ENCODE results near the gene PCNX2.

Gene PCNX2

DNA sequence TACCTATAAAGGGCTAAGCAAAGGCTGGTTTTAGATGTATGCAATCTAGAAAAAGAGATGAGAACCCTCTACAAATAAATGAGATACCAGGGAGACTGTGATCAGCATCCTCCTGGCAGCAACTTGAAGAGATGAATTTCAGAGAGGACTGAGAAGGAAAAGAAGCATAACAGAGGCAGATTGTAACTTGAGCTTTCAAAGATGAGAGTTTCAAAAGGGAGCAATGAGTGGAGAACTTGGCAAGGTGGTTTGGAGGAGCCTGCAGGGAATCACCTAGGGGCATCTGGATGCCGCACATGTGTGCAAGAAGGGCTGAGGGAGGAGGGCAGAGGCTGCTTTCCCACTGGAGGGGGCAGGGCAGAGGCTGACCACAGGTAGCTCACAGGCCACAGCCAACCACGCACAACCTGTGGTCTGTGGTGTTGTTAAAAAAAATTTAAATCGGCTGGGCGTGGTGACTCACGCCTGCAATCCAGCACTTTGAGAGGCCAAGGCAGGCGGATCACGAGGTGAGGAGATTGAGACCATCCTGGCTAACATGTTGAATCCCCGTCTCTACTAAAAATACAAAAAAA, 50.2 kb downstream of the PCNX2 start:
- no peak overlapping the region for H2AFZ ChIP-seq (ENCODE audit: insufficient read depth, low read length, poor library complexity)

DNA sequence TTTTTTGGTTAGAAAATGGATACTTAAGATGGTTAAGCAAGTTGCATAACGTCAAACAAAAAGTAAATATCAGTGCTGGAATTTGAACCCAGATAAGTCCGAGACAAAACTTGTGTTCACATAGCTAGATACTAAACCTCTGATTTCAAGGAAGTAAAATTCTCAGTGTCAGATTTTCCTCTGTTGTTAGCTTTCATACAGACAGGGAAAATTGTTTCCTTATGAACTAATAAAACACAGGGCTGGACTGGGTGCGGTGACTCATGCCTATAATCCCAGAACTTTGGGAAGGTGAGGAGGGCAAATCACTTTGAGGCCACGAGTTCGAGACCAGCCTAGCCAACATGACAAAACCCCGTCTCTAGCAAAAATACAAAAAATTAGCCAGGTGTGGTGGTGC, 51.3 kb downstream of the PCNX2 start:
- no peak overlapping the region for H3K9ac ChIP-seq (ENCODE audit: low read length)
- no peak overlapping the region for H3K27ac ChIP-seq (ENCODE audit: low read depth, low read length)
- H3K9me3 ChIP-seq (ENCODE audit: insufficient read depth, low read depth, low read length), result no peaks in the 10 kb centered on the region
- no peak overlapping the region for H4K91ac ChIP-seq (ENCODE audit: low read depth, low read length)
- H2AFZ ChIP-seq (ENCODE audit: insufficient read depth, low read length, poor library complexity), result no peak overlapping the region
- H3K4me1 ChIP-seq (ENCODE audit: control insufficient read depth in 1 of 2, insufficient read depth in 2 of 2, low read length in 2 of 2), result peaks cover 0 to 3% of the 10 kb centered on the region in 2 experiments
- DNase-seq, result peak in 1 of 2 donors; percentile 78
- H4K8ac ChIP-seq (ENCODE audit: low read depth, low read length), result no peak overlapping the region
- H3K14ac ChIP-seq (ENCODE audit: low read length), result no peak overlapping the region
- H3K27me3 ChIP-seq (ENCODE audit: insufficient read depth, low read length), result no peaks in the 10 kb centered on the region
- no peak overlapping the region for H4K12ac ChIP-seq (ENCODE audit: low read depth, low read length)
- H3K18ac ChIP-seq (ENCODE audit: low read length), result no peak overlapping the region
- no peak overlapping the region for H3K23ac ChIP-seq (ENCODE audit: low read length)
- H2AK5ac ChIP-seq (ENCODE audit: low read length), result no peak overlapping the region
- H3K4me3 ChIP-seq (ENCODE audit: low read depth, low read length), result no peak overlapping the region
- H2BK120ac ChIP-seq (ENCODE audit: insufficient read depth, low read length, poor library complexity), result no peak overlapping the region
- no CpG with 5 or more reads among the region's 6 CpGs for WGBS (ENCODE audit: extremely low coverage, insufficient coverage, insufficient read length)
- H2BK5ac ChIP-seq (ENCODE audit: low read depth, low read length, poor library complexity), result no peak overlapping the region
- H3K36me3 ChIP-seq (ENCODE audit: control insufficient read depth in 1 of 2, insufficient read depth in 2 of 2, low read length in 2 of 2), result no peaks in the 10 kb centered on the region
- H3K4ac ChIP-seq (ENCODE audit: low read depth, low read length), result no peak overlapping the region
- H3K79me1 ChIP-seq (ENCODE audit: low read length), result no peaks in the 10 kb centered on the region
- H2BK12ac ChIP-seq (ENCODE audit: low read length), result no peak overlapping the region
- H3K79me2 ChIP-seq (ENCODE audit: control insufficient read depth, insufficient read depth, low read length, poor library complexity), result no peaks in the 10 kb centered on the region
- H3K4me2 ChIP-seq (ENCODE audit: low read length), result no peak overlapping the region

More for the DNA sequence above, 50.2 kb downstream of the PCNX2 start:
- Histone ChIP-seq H3K14ac (ENCODE audit: low read length) (no peak overlapping the region), H2BK12ac (ENCODE audit: low read length) (no peak overlapping the region), H3K23ac (ENCODE audit: low read length) (no peak overlapping the region), H3K4me2 (ENCODE audit: low read length) (no peak overlapping the region), H4K91ac (ENCODE audit: low read depth, low read length) (no peak overlapping the region), H3K27me3 (ENCODE audit: insufficient read depth, low read length) (no peaks in the 10 kb centered on the region), H3K27ac (ENCODE audit: low read depth, low read length) (no peak overlapping the region), H3K4me3 (ENCODE audit: low read depth, low read length) (no peak overlapping the region), H3K18ac (ENCODE audit: low read length) (no peak overlapping the region), H3K4me1 (ENCODE audit: control insufficient read depth in 1 of 2, insufficient read depth in 2 of 2, low read length in 2 of 2) (peaks cover 0 to 3% of the 10 kb centered on the region in 2 experiments), H2AK5ac (ENCODE audit: low read length) (no peak overlapping the region), H3K79me2 (ENCODE audit: control insufficient read depth, insufficient read depth, low read length, poor library complexity) (no peaks in the 10 kb centered on the region), H2BK5ac (ENCODE audit: low read depth, low read length, poor library complexity) (no peak overlapping the region), H3K4ac (ENCODE audit: low read depth, low read length) (no peak overlapping the region), H3K9ac (ENCODE audit: low read length) (no peak overlapping the region), H3K9me3 (ENCODE audit: insufficient read depth, low read depth, low read length) (no peaks in the 10 kb centered on the region), H3K36me3 (ENCODE audit: control insufficient read depth in 1 of 2, insufficient read depth in 2 of 2, low read length in 2 of 2) (peaks cover 0 to 2% of the 10 kb centered on the region in 2 experiments), H3K79me1 (ENCODE audit: low read length) (no peaks in the 10 kb centered on the region), H2BK120ac (ENCODE audit: insufficient read depth, low read length, poor library complexity) (no peak overlapping the region), H4K8ac (ENCODE audit: low read depth, low read length) (no peak overlapping the region), H4K12ac (ENCODE audit: low read depth, low read length) (no peak overlapping the region)
- WGBS (ENCODE audit: extremely low coverage, insufficient coverage, insufficient read length), result no CpG with 5 or more reads among the region's 8 CpGs
- DNase-seq, result peak in 1 of 2 donors; percentile 33

DNA sequence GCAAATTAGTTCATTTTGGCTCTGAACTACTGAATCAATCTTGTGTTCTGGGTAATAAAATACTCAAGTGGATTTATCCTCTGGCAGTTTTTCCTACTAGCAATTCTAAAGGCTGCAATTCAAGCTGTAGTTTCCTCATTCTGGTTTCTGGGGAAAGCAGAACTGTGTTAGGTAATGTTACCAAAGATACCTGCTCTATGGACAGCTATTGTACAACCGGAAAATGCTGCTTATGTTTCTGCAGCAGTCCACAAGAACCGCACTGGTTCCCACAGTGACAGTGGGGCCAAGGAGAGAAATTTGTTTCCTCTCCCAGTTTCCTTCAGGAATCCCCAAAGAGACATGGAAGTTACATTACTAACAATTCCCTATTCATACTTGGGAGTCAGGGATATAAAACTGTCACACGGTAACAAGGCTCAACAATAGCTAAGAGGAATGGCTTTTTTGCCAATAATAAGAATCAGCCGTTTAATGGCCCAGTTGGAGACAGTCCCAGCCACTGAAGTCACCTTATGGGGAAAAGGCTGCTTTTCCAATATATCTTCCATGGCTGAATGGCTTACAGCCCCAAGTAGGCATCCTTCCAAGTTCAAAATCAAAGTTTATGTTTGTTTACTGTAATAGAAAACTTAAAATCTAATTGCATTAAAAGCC, 52.6 kb downstream of the PCNX2 start:
- no peak for DNase-seq
- Histone ChIP-seq H3K4ac (ENCODE audit: low read depth, low read length) (no peak overlapping the region), H3K79me2 (ENCODE audit: control insufficient read depth, insufficient read depth, low read length, poor library complexity) (no peaks in the 10 kb centered on the region), H2AK5ac (ENCODE audit: low read length) (no peak overlapping the region), H4K8ac (ENCODE audit: low read depth, low read length) (no peak overlapping the region), H3K36me3 (ENCODE audit: control insufficient read depth in 1 of 2, insufficient read depth in 2 of 2, low read length in 2 of 2) (no peaks in the 10 kb centered on the region), H2AFZ (ENCODE audit: insufficient read depth, low read length, poor library complexity) (no peak overlapping the region), H2BK12ac (ENCODE audit: low read length) (no peak overlapping the region), H3K27me3 (ENCODE audit: insufficient read depth, low read length) (no peaks in the 10 kb centered on the region), H3K4me2 (ENCODE audit: low read length) (no peak overlapping the region), H3K27ac (ENCODE audit: low read depth, low read length) (no peak overlapping the region), H3K4me1 (ENCODE audit: control insufficient read depth in 1 of 2, insufficient read depth in 2 of 2, low read length in 2 of 2) (peaks cover 0 to 4% of the 10 kb centered on the region in 2 experiments), H3K9me3 (ENCODE audit: insufficient read depth, low read depth, low read length) (no peaks in the 10 kb centered on the region), H3K79me1 (ENCODE audit: low read length) (no peaks in the 10 kb centered on the region), H3K9ac (ENCODE audit: low read length) (no peak overlapping the region), H2BK120ac (ENCODE audit: insufficient read depth, low read length, poor library complexity) (no peak overlapping the region), H3K14ac (ENCODE audit: low read length) (no peak overlapping the region), H4K91ac (ENCODE audit: low read depth, low read length) (no peak overlapping the region), H3K18ac (ENCODE audit: low read length) (no peak overlapping the region), H2BK5ac (ENCODE audit: low read depth, low read length, poor library complexity) (no peak overlapping the region), H3K23ac (ENCODE audit: low read length) (no peak overlapping the region), H4K12ac (ENCODE audit: low read depth, low read length) (no peak overlapping the region), H3K4me3 (ENCODE audit: low read depth, low read length) (no peak overlapping the region)
- WGBS (ENCODE audit: extremely low coverage, insufficient coverage, insufficient read length), result no CpG with 5 or more reads among the region's 4 CpGs

DNA sequence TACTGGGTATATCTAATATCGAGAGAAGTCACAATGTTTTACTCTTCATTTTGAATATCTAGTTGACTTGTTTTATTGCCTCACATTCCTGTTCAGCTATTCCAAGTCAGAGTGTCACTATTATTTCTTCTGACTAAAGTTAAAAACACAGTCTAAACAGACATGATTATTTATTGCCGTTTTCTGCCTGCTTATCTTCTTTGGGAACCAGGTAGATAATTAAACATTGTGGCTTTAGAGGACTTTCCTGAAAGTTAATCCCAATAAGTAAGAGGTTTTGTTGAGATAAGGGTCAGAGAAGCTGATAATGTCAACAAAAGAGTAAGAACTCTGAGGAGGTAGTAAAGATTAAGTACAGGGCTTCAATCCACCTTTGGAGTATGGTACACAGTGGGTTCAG, 53.8 kb downstream of the PCNX2 start:
- Histone ChIP-seq H3K4ac (ENCODE audit: low read depth, low read length) (no peak overlapping the region), H3K27ac (ENCODE audit: low read depth, low read length) (no peak overlapping the region), H4K12ac (ENCODE audit: low read depth, low read length) (no peak overlapping the region), H3K9me3 (ENCODE audit: insufficient read depth, low read depth, low read length) (no peaks in the 10 kb centered on the region), H2AK5ac (ENCODE audit: low read length) (no peak overlapping the region), H3K23ac (ENCODE audit: low read length) (no peak overlapping the region), H3K9ac (ENCODE audit: low read length) (no peak overlapping the region), H4K8ac (ENCODE audit: low read depth, low read length) (no peak overlapping the region), H3K27me3 (ENCODE audit: insufficient read depth, low read length) (no peaks in the 10 kb centered on the region), H3K4me3 (ENCODE audit: low read depth, low read length) (no peak overlapping the region), H3K79me2 (ENCODE audit: control insufficient read depth, insufficient read depth, low read length, poor library complexity) (no peaks in the 10 kb centered on the region), H3K18ac (ENCODE audit: low read length) (no peak overlapping the region), H3K4me2 (ENCODE audit: low read length) (no peak overlapping the region), H3K4me1 (ENCODE audit: control insufficient read depth in 1 of 2, insufficient read depth in 2 of 2, low read length in 2 of 2) (peaks cover 0 to 6% of the 10 kb centered on the region in 2 experiments), H3K79me1 (ENCODE audit: low read length) (no peaks in the 10 kb centered on the region), H2BK12ac (ENCODE audit: low read length) (no peak overlapping the region), H2AFZ (ENCODE audit: insufficient read depth, low read length, poor library complexity) (no peak overlapping the region), H2BK120ac (ENCODE audit: insufficient read depth, low read length, poor library complexity) (no peak overlapping the region), H2BK5ac (ENCODE audit: low read depth, low read length, poor library complexity) (no peak overlapping the region), H3K14ac (ENCODE audit: low read length) (no peak overlapping the region), H4K91ac (ENCODE audit: low read depth, low read length) (no peak overlapping the region), H3K36me3 (ENCODE audit: control insufficient read depth in 1 of 2, insufficient read depth in 2 of 2, low read length in 2 of 2) (no peaks in the 10 kb centered on the region)
- no CpG with 5 or more reads among the region's 2 CpGs for WGBS (ENCODE audit: extremely low coverage, insufficient coverage, insufficient read length)
- DNase-seq, result no peak
